Measurements from ENCODE around the gene CTNNB1.

Gene CTNNB1

DNA sequence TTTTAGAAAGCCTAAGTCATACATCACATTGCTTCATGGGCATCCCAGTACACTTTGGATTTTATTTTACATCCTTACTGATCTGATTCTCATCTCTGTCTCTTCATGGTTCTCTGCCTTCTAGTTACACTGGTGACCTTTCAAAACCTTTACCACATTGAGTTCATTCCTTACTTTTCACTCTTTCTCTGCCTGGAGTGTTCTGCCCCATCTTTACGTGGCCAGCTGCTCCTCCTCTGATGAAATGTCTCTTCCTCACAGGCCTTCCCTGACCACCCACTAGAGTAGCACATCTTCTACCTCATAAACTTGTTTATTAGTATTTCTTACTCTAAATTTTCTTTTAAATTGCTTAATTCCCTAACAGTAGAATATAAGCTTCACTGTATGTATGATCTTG, 17.7 kb downstream of the CTNNB1 start:
- no peaks in the 10 kb centered on the region for H3K27me3 ChIP-seq (ENCODE audit: control insufficient read depth in 1 of 2, insufficient read depth in 1 of 2, low read length in 2 of 2)
- no peak overlapping the region for H4K91ac ChIP-seq (ENCODE audit: low read length)
- 33% methylated on average over 1 of the region's 1 CpG for WGBS
- peaks cover 0 to 3% of the 10 kb centered on the region in 2 experiments for H3K36me3 ChIP-seq (ENCODE audit: control insufficient read depth in 1 of 2, insufficient read depth in 2 of 2, low read depth in 1 of 2, low read length in 2 of 2)
- peak overlapping the region; percentile 47 for H3K27ac ChIP-seq (ENCODE audit: low read length, poor library complexity, severe bottlenecking)
- H2AFZ ChIP-seq (ENCODE audit: low read depth, low read length): no peak overlapping the region
- no peak overlapping the region for H2BK5ac ChIP-seq (ENCODE audit: low read depth, low read length, poor library complexity, severe bottlenecking)
- no peak overlapping the region for H4K8ac ChIP-seq (ENCODE audit: low read length)
- no peak overlapping the region for H3K18ac ChIP-seq (ENCODE audit: low read depth in 1 of 2, low read length in 2 of 2)
- no peak overlapping the region for H3K9ac ChIP-seq (ENCODE audit: low read length)
- no peak overlapping the region for H3K23ac ChIP-seq (ENCODE audit: low read length in 2 of 2)
- no peak overlapping the region for H3K14ac ChIP-seq (ENCODE audit: low read length in 2 of 2)
- DNase-seq: peak; percentile 43
- H2BK120ac ChIP-seq (ENCODE audit: low read depth, low read length): no peak overlapping the region
- no peak overlapping the region for H3K4me2 ChIP-seq (ENCODE audit: low read length, poor library complexity, severe bottlenecking)
- no peak overlapping the region for H3K4me3 ChIP-seq (ENCODE audit: insufficient read depth in 1 of 2, low read depth in 1 of 2, low read length in 2 of 2)
- H2BK15ac ChIP-seq (ENCODE audit: low read depth, poor library complexity, severe bottlenecking): no peak overlapping the region
- no peaks in the 10 kb centered on the region for H3K9me3 ChIP-seq (ENCODE audit: control insufficient read depth, low read length)
- no peak overlapping the region for H2AK5ac ChIP-seq (ENCODE audit: low read length, severe bottlenecking)
- H2BK12ac ChIP-seq (ENCODE audit: low read length in 2 of 2): no peak overlapping the region
- H3K79me1 ChIP-seq (replicated peaks; ENCODE audit: low read length, poor library complexity, severe bottlenecking): no peaks in the 10 kb centered on the region
- H3K4ac ChIP-seq (ENCODE audit: low read depth in 1 of 2, low read length in 2 of 2): no peak overlapping the region
- peaks cover 4% of the 10 kb centered on the region for H3K4me1 ChIP-seq (ENCODE audit: control insufficient read depth, insufficient read depth, low read depth, low read length)

DNA sequence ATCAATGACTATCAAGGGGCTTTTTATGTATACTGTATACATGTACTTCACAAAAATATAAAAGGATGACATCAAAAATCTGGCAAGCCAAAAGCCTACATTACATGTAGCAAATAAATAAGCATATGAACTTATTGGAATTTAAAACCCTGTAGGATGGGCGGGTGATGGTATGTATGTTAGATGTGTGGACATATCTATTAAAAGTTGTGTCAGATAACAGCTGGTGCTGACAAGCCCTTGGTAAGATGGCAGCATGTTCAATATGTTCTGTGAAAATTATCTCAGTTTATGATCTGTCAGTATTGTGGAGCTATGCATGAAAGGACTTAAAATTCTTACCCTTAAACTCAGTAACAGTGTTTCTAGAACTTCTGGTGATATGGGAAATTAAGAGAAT, 20.1 kb downstream of the CTNNB1 start:
- Histone ChIP-seq H3K18ac (ENCODE audit: low read depth in 1 of 2, low read length in 2 of 2) (no peak overlapping the region), H3K27ac (ENCODE audit: low read length, poor library complexity, severe bottlenecking) (no peak overlapping the region), H3K4me2 (ENCODE audit: low read length, poor library complexity, severe bottlenecking) (no peak overlapping the region), H3K4ac (ENCODE audit: low read depth in 1 of 2, low read length in 2 of 2) (no peak overlapping the region), H2AK5ac (ENCODE audit: low read length, severe bottlenecking) (no peak overlapping the region), H2AFZ (ENCODE audit: low read depth, low read length) (no peak overlapping the region), H4K8ac (ENCODE audit: low read length) (no peak overlapping the region), H2BK15ac (ENCODE audit: low read depth, poor library complexity, severe bottlenecking) (no peak overlapping the region), H2BK120ac (ENCODE audit: low read depth, low read length) (no peak overlapping the region), H2BK5ac (ENCODE audit: low read depth, low read length, poor library complexity, severe bottlenecking) (no peak overlapping the region), H2BK12ac (ENCODE audit: low read length in 2 of 2) (no peak overlapping the region), H3K23ac (ENCODE audit: low read length in 2 of 2) (no peak overlapping the region), H3K4me1 (ENCODE audit: control insufficient read depth, insufficient read depth, low read depth, low read length) (peaks cover 8% of the 10 kb centered on the region), H3K14ac (ENCODE audit: low read length in 2 of 2) (no peak overlapping the region), H3K4me3 (ENCODE audit: insufficient read depth in 1 of 2, low read depth in 1 of 2, low read length in 2 of 2) (no peak overlapping the region), H3K9ac (ENCODE audit: low read length) (no peak overlapping the region), H3K79me1 (replicated peaks; ENCODE audit: low read length, poor library complexity, severe bottlenecking) (no peaks in the 10 kb centered on the region), H4K91ac (ENCODE audit: low read length) (no peak overlapping the region), H3K27me3 (ENCODE audit: control insufficient read depth in 1 of 2, insufficient read depth in 1 of 2, low read length in 2 of 2) (no peaks in the 10 kb centered on the region), H3K9me3 (ENCODE audit: control insufficient read depth, low read length) (no peaks in the 10 kb centered on the region), H3K36me3 (ENCODE audit: control insufficient read depth in 1 of 2, insufficient read depth in 2 of 2, low read depth in 1 of 2, low read length in 2 of 2) (peaks cover 0 to 4% of the 10 kb centered on the region in 2 experiments)
- DNase-seq: no peak
- 97% methylated on average over 1 of the region's 1 CpG for WGBS

DNA sequence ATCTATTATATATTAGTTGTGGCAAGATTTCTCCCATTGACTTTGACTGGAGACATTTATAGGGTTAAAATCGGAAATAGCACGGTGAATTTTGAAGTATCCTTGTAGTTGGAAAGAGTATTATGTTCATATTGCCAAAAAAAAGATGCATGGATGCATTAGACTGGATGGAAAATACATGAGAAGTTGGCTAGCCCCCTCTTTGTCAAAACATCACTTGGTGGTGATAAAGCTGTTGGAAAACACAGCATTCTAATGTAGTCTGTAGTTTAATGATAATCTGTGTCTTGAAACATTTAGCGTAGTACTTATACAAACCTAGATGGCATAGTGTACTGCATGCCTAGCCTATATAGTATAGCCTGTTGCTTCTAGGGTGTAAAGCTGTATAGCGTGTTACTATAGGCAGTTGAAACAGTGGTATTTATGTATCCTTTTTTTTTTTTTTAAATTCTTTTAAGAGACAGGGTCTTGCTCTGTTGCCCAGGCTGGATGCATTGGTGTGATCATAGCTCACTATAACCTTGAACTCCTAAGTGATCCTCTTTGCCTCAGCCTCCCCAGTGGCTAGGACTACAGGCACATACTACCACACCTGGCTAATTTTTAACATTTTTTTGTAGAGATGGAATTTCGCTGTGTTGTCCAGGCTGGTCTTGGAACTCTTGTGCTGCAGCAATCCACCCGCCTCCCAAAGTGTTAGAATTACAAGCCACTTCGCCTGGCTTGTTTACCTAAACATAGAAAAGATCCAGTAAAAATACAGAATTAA, 21.8 kb downstream of the CTNNB1 start:
- no peak for DNase-seq
- H3K4me3 ChIP-seq (ENCODE audit: insufficient read depth in 1 of 2, low read depth in 1 of 2, low read length in 2 of 2): no peak overlapping the region
- no peak overlapping the region for H3K4ac ChIP-seq (ENCODE audit: low read depth in 1 of 2, low read length in 2 of 2)
- H3K9ac ChIP-seq (ENCODE audit: low read length): no peak overlapping the region
- peaks cover 12 to 21% of the 10 kb centered on the region in 2 experiments for H3K36me3 ChIP-seq (ENCODE audit: control insufficient read depth in 1 of 2, insufficient read depth in 2 of 2, low read depth in 1 of 2, low read length in 2 of 2)
- no peak overlapping the region for H3K18ac ChIP-seq (ENCODE audit: low read depth in 1 of 2, low read length in 2 of 2)
- H3K79me1 ChIP-seq (replicated peaks; ENCODE audit: low read length, poor library complexity, severe bottlenecking): peaks cover 6% of the 10 kb centered on the region
- no peak overlapping the region for H3K27ac ChIP-seq (ENCODE audit: low read length, poor library complexity, severe bottlenecking)
- WGBS: 99% methylated on average over 5 of the region's 7 CpGs
- H2AFZ ChIP-seq (ENCODE audit: low read depth, low read length): no peak overlapping the region
- H2BK5ac ChIP-seq (ENCODE audit: low read depth, low read length, poor library complexity, severe bottlenecking): no peak overlapping the region
- no peak overlapping the region for H3K14ac ChIP-seq (ENCODE audit: low read length in 2 of 2)
- no peak overlapping the region for H2AK5ac ChIP-seq (ENCODE audit: low read length, severe bottlenecking)
- H3K27me3 ChIP-seq (ENCODE audit: control insufficient read depth in 1 of 2, insufficient read depth in 1 of 2, low read length in 2 of 2): no peaks in the 10 kb centered on the region
- H3K23ac ChIP-seq (ENCODE audit: low read length in 2 of 2): no peak overlapping the region
- peaks cover 7% of the 10 kb centered on the region for H3K4me1 ChIP-seq (ENCODE audit: control insufficient read depth, insufficient read depth, low read depth, low read length)
- H3K9me3 ChIP-seq (ENCODE audit: control insufficient read depth, low read length): no peaks in the 10 kb centered on the region
- H4K8ac ChIP-seq (ENCODE audit: low read length): no peak overlapping the region
- H2BK15ac ChIP-seq (ENCODE audit: low read depth, poor library complexity, severe bottlenecking): no peak overlapping the region
- H4K91ac ChIP-seq (ENCODE audit: low read length): no peak overlapping the region
- H2BK120ac ChIP-seq (ENCODE audit: low read depth, low read length): no peak overlapping the region
- H3K4me2 ChIP-seq (ENCODE audit: low read length, poor library complexity, severe bottlenecking): no peak overlapping the region
- H2BK12ac ChIP-seq (ENCODE audit: low read length in 2 of 2): no peak overlapping the region

DNA sequence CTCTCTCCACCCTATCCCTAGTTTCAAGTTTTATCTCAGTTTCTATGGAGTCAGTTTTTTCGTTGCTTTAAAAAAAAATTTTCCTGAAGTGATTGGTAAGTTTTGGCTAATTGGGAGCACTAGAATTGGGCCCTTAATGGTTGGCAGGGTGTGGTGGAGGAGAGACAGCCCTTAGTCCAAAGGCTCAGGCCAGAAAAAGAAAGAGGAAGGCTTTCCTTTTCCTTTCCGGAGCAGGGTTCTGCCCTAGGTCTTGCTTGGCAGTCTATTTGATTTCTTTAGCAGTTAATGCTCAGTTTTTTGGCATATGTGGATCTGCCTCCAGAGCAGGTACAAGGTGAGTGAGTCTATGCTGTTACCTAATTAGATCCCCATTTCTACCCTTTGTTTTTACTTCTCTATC, 22.7 kb downstream of the CTNNB1 start:
- H3K27ac ChIP-seq (ENCODE audit: low read length, poor library complexity, severe bottlenecking): no peak overlapping the region
- no peak overlapping the region for H3K4me3 ChIP-seq (ENCODE audit: insufficient read depth in 1 of 2, low read depth in 1 of 2, low read length in 2 of 2)
- H2BK120ac ChIP-seq (ENCODE audit: low read depth, low read length): no peak overlapping the region
- H4K8ac ChIP-seq (ENCODE audit: low read length): no peak overlapping the region
- H3K9ac ChIP-seq (ENCODE audit: low read length): peak overlapping the region; percentile 26
- no peak overlapping the region for H3K18ac ChIP-seq (ENCODE audit: low read depth in 1 of 2, low read length in 2 of 2)
- no peak overlapping the region for H2BK12ac ChIP-seq (ENCODE audit: low read length in 2 of 2)
- no peak overlapping the region for H3K4me2 ChIP-seq (ENCODE audit: low read length, poor library complexity, severe bottlenecking)
- 92% methylated on average over 2 of the region's 2 CpGs for WGBS
- no peak overlapping the region for H2BK5ac ChIP-seq (ENCODE audit: low read depth, low read length, poor library complexity, severe bottlenecking)
- H3K79me1 ChIP-seq (replicated peaks; ENCODE audit: low read length, poor library complexity, severe bottlenecking): peaks cover 6% of the 10 kb centered on the region
- H4K91ac ChIP-seq (ENCODE audit: low read length): no peak overlapping the region
- H2AK5ac ChIP-seq (ENCODE audit: low read length, severe bottlenecking): no peak overlapping the region
- no peaks in the 10 kb centered on the region for H3K9me3 ChIP-seq (ENCODE audit: control insufficient read depth, low read length)
- H3K14ac ChIP-seq (ENCODE audit: low read length in 2 of 2): no peak overlapping the region
- H2BK15ac ChIP-seq (ENCODE audit: low read depth, poor library complexity, severe bottlenecking): no peak overlapping the region
- no peak for DNase-seq
- no peak overlapping the region for H3K4ac ChIP-seq (ENCODE audit: low read depth in 1 of 2, low read length in 2 of 2)
- peaks cover 7% of the 10 kb centered on the region for H3K4me1 ChIP-seq (ENCODE audit: control insufficient read depth, insufficient read depth, low read depth, low read length)
- H2AFZ ChIP-seq (ENCODE audit: low read depth, low read length): no peak overlapping the region
- H3K36me3 ChIP-seq (ENCODE audit: control insufficient read depth in 1 of 2, insufficient read depth in 2 of 2, low read depth in 1 of 2, low read length in 2 of 2): peaks cover 13 to 27% of the 10 kb centered on the region in 2 experiments
- H3K27me3 ChIP-seq (ENCODE audit: control insufficient read depth in 1 of 2, insufficient read depth in 1 of 2, low read length in 2 of 2): no peaks in the 10 kb centered on the region
- no peak overlapping the region for H3K23ac ChIP-seq (ENCODE audit: low read length in 2 of 2)

Data from mesenchymal stem cell (in vitro differentiated cells and primary cell).